Renal cortical epithelial cell (primary cell): Measurements from ENCODE around the gene AEN. TPM values are rescaled to one million over a fixed set of nuclear protein-coding genes. Genes with fewer than 3 reads are reported as not detected.
A peak's percentile ranks its signal among the peaks of the same experiment; 100 is the strongest.

Experiments used
- DNase-seq: peaks from one replicate; pipeline ENCODE4 v3.0.0-alpha.2; 2011; ENCODE audit warnings: low read depth
- total RNA-seq: library from RNA; depleted of rRNA; stranded (reverse); fragments of >200 nt; gene quantifications from 2 replicates; pipeline ENCODE4 v1.2.3, GENCODE V29; 2014

AEN gene
- total RNA-seq, 1 donor from 2014 or later: 58.3 TPM

GRCh38 chr15:88649753-88650551 lies 28.8 kb downstream of the AEN start:
- DNase-seq: no peak

DNA sequence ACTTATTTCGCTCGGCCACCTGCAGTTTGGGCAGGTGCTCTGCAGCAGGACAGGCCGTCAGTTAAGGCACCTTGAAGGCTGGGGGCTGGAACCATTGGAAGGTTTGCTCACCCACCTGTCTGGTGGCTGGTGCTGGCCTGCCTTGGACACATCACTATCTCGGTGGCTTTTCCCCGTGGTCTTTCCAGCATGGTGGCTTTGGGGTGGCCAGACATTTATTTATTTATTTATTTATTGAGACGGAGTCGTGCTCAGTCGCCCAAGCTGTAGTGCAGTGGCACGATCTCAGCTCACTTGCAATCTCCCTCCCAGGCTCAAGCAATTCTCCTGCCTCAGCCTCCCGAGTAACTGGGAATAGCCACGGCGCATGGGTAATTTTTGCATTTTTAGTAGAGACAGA lies 29.4 kb downstream of the AEN start:
- DNase-seq: no peak

- DNase-seq: no peak
Observed at GRCh38 chr15:88651136-88651732, 30.1 kb downstream of the AEN start.

GRCh38 chr15:88651971-88652370 lies 30.8 kb downstream of the AEN start:
- no peak for DNase-seq

DNA sequence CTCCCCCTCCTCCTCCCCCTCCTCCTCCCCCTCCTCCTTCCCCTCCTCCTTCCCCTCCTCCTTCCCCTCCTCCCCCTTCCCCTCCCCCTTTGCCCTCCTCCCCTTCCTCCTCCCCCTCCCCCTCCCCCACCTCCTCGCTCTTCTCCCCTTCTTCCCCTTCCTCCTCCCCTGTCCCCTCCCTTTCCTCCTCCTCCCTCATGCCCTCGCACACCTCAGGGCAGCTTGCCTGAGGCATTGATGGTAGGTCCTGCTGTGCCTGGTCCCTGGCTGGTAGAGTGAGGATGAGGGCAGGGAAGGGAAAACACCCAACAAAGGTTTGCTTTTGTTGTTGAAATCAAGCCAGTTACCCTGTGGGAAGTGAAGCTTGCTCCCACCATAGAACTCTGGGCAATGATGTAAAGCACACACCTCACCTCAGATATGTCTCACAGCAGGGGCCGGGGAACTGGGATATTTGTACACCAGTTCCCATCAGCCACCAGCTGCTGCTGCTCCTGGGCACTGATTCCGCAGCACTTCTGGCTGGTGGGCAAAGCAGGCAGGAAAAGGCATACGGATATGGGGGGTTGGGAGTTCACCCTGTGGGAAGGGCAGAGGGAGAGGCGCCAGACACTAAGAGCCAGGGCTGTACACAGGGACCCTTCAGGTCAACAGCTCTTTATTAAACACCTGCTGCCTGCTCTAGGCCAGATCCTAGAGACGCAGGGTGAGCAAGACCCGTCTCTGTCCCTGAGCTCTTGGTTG lies 31.5 kb downstream of the AEN start:
- DNase-seq: no peak

- no peak for DNase-seq
Observed at GRCh38 chr15:88653200-88654064, 32.3 kb downstream of the AEN start.

DNA sequence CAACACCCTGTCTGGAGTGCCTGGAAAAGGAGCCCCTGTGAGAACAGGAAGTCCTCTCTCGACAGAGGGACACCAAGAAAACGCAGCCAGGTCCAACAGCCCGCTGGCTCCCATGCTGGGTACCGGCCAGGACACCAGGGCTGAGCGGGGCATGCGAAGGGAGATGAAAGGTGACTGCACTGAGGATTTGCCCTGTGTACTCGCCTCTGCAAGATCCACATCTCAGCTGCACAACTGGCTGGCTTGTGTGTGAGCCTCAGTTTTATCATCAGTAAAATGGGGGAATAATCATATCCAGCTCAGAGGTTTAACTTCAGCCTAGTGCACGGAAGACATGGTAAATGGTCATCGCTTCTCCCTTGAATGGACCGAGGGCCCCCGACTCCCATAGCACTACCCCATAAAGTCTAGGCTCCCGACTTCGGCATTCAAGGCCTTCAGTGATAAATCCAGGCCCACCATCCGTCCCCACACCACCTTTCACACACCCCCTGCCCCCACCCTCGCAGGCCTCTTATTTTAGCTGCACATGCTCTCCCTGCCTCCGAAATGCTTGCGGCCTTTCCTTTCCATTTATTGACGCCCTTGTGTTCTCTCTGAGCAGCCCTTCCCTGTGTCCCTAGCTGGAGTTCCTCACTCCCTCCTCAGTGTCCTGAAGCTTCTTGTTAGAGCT lies 33.4 kb downstream of the AEN start:
- DNase-seq: no peak

GRCh38 chr15:88655103-88655553 lies 34.0 kb downstream of the AEN start:
- DNase-seq: no peak

DNA sequence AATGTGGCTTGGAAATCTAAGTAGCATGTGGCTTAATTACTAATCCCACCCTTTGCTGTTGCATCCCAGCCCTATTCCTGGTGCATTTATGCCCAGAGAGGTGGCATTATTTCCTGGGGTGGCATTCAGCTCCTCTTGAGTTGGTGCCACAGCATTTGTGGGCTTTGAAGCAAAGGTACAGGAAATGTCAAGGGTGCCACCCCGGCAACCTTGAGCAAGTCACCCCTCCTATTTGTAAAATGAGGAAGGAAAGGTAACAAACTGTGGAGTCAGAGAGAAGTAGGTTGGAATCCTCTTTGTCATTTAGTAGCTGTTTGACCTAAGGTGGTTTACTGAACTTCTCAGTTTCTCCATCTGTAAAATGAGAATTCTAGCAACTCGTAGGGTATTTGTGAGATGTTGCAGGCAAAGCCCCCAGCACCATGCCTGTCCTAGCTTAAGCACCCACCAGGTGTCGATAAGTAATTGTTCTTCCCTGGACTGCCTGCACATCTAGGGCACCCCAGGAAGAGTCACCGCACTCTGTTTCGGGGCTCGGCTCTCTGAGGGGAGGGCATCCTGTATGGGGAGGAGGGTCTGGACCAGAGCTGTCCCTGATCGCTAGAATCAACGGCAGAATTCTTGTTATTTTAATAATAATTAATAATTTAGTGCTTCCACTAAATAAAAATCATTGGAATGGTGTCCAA lies 34.8 kb downstream of the AEN start:
- no peak for DNase-seq

GRCh38 chr15:88656760-88657221 lies 35.7 kb downstream of the AEN start:
- DNase-seq: no peak

- peak; percentile 23 for DNase-seq
Observed at GRCh38 chr15:88657326-88658069, 36.4 kb downstream of the AEN start.

DNA sequence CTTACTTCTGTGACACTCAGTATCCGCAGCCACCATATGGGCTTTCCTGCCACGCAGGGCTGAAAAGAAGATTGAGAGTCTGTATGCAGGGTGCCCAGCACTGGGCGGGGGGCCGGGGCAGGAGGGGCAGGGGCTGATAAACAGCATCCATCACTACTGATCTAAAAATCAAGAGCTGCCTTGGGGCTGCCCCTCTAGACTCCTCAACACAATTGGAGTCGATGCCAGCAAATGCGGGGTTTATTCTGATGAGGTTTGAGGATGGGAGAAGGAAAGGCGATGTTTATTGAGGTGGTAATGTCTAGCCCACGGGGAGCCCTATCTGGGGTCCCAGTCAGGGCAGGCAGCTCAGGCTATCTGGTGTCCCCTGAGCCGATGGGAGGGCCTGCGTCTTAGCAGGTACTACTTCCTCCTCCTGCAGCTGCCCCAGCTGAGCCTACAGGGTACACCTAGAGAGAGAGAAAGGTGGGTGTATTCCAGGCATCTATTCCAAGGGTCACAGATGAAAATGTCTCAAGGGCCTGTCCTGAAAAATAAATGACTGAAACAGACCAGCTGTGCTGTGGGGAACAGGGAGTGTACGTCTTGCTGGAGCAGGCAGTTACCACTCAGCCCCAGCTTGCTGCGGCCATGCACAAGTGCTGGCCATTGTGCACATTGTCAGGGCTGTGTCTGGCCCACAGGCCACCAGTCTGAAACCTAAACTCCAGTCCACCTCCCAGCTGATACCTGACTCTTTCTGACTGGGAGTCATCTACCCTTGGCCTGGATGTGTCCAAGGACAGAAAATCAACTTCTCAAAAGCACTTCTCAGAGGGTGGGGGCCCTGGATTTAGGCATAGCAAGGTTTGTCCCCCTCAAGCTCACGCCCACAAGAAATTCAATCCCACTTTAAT lies 37.2 kb downstream of the AEN start:
- DNase-seq: no peak

- no peak for DNase-seq
Observed at GRCh38 chr15:88658972-88659931, 38.1 kb downstream of the AEN start.

GRCh38 chr15:88661041-88661700 lies 40.0 kb downstream of the AEN start:
- no peak for DNase-seq

- no peak for DNase-seq
Observed at GRCh38 chr15:88661761-88662556, 40.8 kb downstream of the AEN start.

DNA sequence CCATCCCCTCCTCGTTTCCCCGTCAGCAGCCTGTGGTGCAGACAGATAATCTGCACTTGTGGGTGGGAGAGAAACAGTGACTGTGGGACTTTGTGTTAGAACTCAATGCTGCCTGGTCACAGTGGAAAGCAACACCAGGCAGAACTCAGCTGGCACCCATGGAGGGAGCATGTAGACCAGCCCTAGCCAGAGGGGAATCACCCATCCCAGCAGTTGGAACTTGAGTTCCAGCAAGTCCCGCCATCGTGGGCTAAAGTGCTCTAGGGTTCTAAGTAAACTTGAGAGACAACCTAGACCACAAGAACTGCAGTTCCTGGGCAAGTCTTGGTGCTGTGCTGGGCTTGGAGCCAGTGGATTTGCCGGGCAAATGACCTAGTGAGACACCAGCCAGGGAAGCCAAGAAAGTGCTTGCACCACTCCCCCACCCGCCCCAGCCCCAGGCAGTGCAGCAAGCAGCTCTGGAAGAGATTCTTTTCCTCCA lies 42.0 kb downstream of the AEN start:
- DNase-seq: peak; percentile 32
